WI38 (cell line): ENCODE data around the gene KLF2.

Experiments
- H3K4me3 ChIP-seq: 2 replicates; pipeline ENCODE4 v1.5.1; 2011; ENCODE audit warnings: low read depth, mild to moderate bottlenecking, control low read depth, low read length
- CTCF ChIP-seq: IDR thresholded peaks from 2 replicates; pipeline ENCODE4 v1.5.1; 2012; ENCODE audit warnings: low read depth, mild to moderate bottlenecking, control low read depth, low read length

KLF2 gene

DNA sequence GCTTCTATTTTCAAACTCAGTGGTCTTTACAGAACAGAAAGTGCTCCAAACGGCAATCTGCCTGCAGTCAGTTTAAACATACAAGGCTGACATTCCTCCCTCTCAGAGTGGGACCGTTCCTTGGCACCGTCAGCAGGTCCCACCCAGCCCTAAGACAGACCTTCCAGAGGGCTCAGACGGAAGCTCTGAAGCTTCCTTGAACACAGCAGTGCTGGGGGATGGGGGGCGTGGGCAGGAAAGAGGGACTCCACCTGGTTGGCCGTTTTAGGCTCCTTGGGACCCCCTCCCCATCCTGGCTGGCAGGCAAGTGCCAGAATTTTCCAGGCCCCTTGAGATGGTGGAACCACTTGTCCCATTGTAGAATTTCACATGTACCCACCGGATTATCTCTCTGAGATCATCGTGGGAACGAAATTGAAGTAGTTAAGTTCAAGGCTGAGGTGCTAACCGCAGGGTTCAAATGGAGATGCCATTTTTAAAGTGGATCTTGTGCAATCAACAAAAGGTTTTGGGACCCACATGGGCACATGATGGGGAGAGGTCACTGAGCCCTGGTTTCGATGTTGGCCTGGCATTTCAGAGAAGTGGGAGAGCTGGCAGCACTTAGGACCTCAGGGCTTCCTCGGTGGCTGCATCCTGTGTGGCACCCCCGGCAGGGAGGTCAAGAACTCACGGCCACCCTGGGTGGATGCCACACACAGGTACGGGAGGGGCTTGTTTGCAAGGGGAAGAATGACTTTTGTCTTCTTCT, 46.2 kb downstream of the KLF2 start:
- no peak overlapping the region for H3K4me3 ChIP-seq
- TF ChIP-seq CTCF, result no peak

DNA sequence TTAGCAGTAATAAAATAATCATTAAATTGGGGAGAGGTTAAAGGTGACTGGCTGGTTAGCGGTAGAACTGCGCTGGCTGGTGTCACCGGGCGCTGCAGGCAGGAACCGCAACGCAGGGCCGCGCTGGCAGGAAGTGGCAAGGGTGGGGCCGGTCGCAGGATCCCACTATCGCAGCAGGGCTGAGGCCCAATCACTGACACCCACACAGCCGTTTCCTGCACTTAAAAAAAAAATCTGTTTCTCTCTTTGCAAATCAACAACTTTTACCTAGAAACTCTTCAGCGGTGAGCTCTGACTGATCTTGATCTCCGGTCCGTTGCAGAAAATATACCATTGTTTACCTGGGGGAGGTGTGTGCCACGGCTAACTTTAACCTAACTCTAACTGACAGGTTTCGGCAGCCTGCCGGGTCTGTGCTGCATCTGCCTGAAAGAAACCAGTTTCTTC, 46.9 kb downstream of the KLF2 start:
- no peak for TF ChIP-seq CTCF
- no peak overlapping the region for H3K4me3 ChIP-seq

GRCh38 chr19:16372065-16372915, 47.7 kb downstream of the KLF2 start:
- TF ChIP-seq CTCF, result no peak
- no peak overlapping the region for H3K4me3 ChIP-seq

GRCh38 chr19:16373079-16373478, 48.5 kb downstream of the KLF2 start:
- H3K4me3 ChIP-seq, result no peak overlapping the region
- no peak for TF ChIP-seq CTCF

DNA sequence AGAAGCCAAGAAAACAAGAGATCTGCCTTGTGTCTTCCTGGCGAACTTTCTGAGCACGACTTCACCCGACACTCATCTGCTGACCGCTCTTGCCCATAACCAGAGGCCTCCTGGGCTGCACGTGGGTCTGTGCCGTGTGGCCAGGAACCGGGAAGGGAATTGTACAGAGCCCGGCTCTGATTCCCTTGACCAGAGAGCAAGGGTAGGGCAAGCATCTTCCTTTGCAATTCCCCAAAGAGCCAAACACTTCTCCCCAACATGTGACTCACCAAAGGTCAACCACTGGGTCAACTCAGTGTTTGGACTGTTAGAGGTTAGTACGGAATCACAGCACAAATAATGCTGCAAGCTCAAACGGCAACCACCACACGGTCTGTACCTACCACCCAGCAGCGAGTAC, 48.9 kb downstream of the KLF2 start:
- TF ChIP-seq CTCF, result no peak
- no peak overlapping the region for H3K4me3 ChIP-seq

- TF ChIP-seq CTCF, result no peak
- no peak overlapping the region for H3K4me3 ChIP-seq
Measured at GRCh38 chr19:16373989-16374388, 49.4 kb downstream of the KLF2 start.

- TF ChIP-seq CTCF, result no peak
- H3K4me3 ChIP-seq, result no peak overlapping the region
Measured at GRCh38 chr19:16374436-16374835, 49.8 kb downstream of the KLF2 start.
